Measurements from ENCODE around the gene F2R. TPM values are rescaled to one million over a fixed set of nuclear protein-coding genes. Genes with fewer than 3 reads are reported as not detected.

The F2R gene
- total and polyA plus RNA-seq, 10 of the 15 experiments (the other 5 are each of a cell fraction or from before 2014, with no cell fraction given), result 1.8 to 75.4 (median 8.0) TPM

- RAD21 ChIA-PET (ENCODE audit: unreplicated experiment), result interaction anchor here (1.5 kb wide), 1 partner anchor 86 kb away, joined by 7 read pairs; no protein-coding TSS in a partner anchor
- DNase-seq (ENCODE audit: low read depth, low spot score) (no peak), ATAC-seq (no peak), FAIRE-seq (no peak)
- intact Hi-C loops (cut with micrococcal nuclease; ENCODE audit: unreplicated experiment), result no loop called here
- H3K36me3 ChIP-seq (ENCODE audit: control insufficient read depth in 2 of 2, insufficient read depth in 2 of 2, low read length in 1 of 2), result no peaks in the 10 kb centered on the region
- no TSS peak for BruUV-seq (replicated peaks)
- no peak overlapping the region for H3K27ac ChIP-seq (ENCODE audit: control insufficient read depth, insufficient read depth)
- POLR2A ChIA-PET, result no interaction called here
- no peak overlapping the region for H3K4me3 ChIP-seq
- no peaks in the 10 kb centered on the region for H3K27me3 ChIP-seq (replicated peaks in 1 of 2; ENCODE audit: control insufficient read depth in 2 of 2, insufficient read depth in 2 of 2, low read length in 1 of 2)
- H3K4me1 ChIP-seq (ENCODE audit: control insufficient read depth, insufficient read depth, low read length), result peaks cover 10% of the 10 kb centered on the region
- CTCF ChIA-PET, result interaction anchor here (1.2 to 1.4 kb wide), 2 partner anchors 13 to 86 kb away, joined by 3 to 4 read pairs; no protein-coding TSS in a partner anchor
- H3K79me2 ChIP-seq (ENCODE audit: control insufficient read depth, insufficient read depth, low read length), result no peaks in the 10 kb centered on the region
- H2AFZ ChIP-seq (ENCODE audit: control insufficient read depth, low read depth, low read length), result no peak overlapping the region
- H3K9me3 ChIP-seq (replicated peaks; ENCODE audit: control insufficient read depth, insufficient read depth, low read length), result no peaks in the 10 kb centered on the region
- H3K9ac ChIP-seq (ENCODE audit: control insufficient read depth, insufficient read depth, low read length), result no peak overlapping the region
- no peak overlapping the region for H3K4me2 ChIP-seq (ENCODE audit: control insufficient read depth, insufficient read depth)
- H4K20me1 ChIP-seq (ENCODE audit: control insufficient read depth, insufficient read depth), result no peaks in the 10 kb centered on the region
- SMC1A ChIA-PET (ENCODE audit: uncharacterized antibody, unreplicated experiment), result interaction anchor here (0.7 to 1.4 kb wide), 5 partner anchors 15 to 390 kb away, joined by 3 to 5 read pairs (median 3); no protein-coding TSS in a partner anchor
- in situ Hi-C loops (cut with MboI), result no loop called here
- WGBS (ENCODE audit: insufficient coverage, insufficient replicate concordance, low lambda C conversion rate, missing lambda C conversion rate), result 95% methylated on average over 3 of the region's 3 CpGs
- TF ChIP-seq MTA3 (IDR thresholded peaks at IDR 0.05; ENCODE audit: borderline replicate concordance, low read length), result no peak
- no peak for TF ChIP-seq LARP7 (IDR thresholded peaks at IDR 0.05)
- TF ChIP-seq MXI1 (IDR thresholded peaks at IDR 0.05; ENCODE audit: low read depth, low read length), result no peak
- TF ChIP-seq E4F1 (IDR thresholded peaks at IDR 0.05; ENCODE audit: borderline replicate concordance, partially characterized antibody), result no peak
- TF ChIP-seq PAX5 (IDR thresholded peaks at IDR 0.05; ENCODE audit: borderline replicate concordance, low read depth, low read length), result no peak
- TF ChIP-seq STAT1 (conservative IDR thresholded peaks at IDR 0.05), result no peak
- TF ChIP-seq SIX5 (IDR thresholded peaks at IDR 0.05; ENCODE audit: low read depth, low read length, severe bottlenecking), result no peak
- TF ChIP-seq BCL3 (IDR thresholded peaks at IDR 0.05; ENCODE audit: borderline replicate concordance, insufficient read depth, low read depth, low read length, poor library complexity, severe bottlenecking), result no peak
- no peak for TF ChIP-seq MYB (IDR thresholded peaks at IDR 0.05; ENCODE audit: borderline replicate concordance, low read depth, low read length)
- no peak for TF ChIP-seq CREM (IDR thresholded peaks at IDR 0.05; ENCODE audit: low read depth)
- no peak for TF ChIP-seq BACH1 (IDR thresholded peaks at IDR 0.05; ENCODE audit: borderline replicate concordance)
- TF ChIP-seq ZNF687 (IDR thresholded peaks at IDR 0.05), result no peak
- no peak for TF ChIP-seq NKRF (conservative IDR thresholded peaks at IDR 0.05)
- TF ChIP-seq POLR2AphosphoS5 (IDR thresholded peaks at IDR 0.05; ENCODE audit: low read length), result no peak
- no peak for TF ChIP-seq NFYB (IDR thresholded peaks at IDR 0.05; ENCODE audit: insufficient read depth, low read depth, low read length)
Measured at GRCh38 chr5:76688836-76689235, 27.1 kb upstream of the F2R start.
